IMR-90 (cell line): ENCODE results near the gene KIAA0319L. TPM values are rescaled to one million over a fixed set of nuclear protein-coding genes. Genes with fewer than 3 reads are reported as not detected.

Source experiments
- ATAC-seq: fragments of 200-7000 bp; cut with Tn5 transposase; 2 replicates; pipeline ENCODE4 v1.9.1; 2020; ENCODE audit warnings: low read depth, mild to moderate bottlenecking, moderate library complexity
- BruUV-seq: library from RNA; stranded (reverse); fragments of 400-500 nt; replicated peaks from 2 replicates; lab custom pipeline; 2021; lab: Mats Ljungman, UMichigan
- CTCF ChIA-PET: fragments of 300-600 bp; formaldehyde crosslinking; extraction: SDS; loops from one replicate; lab custom pipeline; 2021; ENCODE audit warnings: antibody characterized with exemption; lab: Yijun Ruan, JAX
- POLR2A ChIA-PET: fragments of 300-600 bp; sonication (Branson Sonifier 250); formaldehyde crosslinking; loops from one replicate; lab custom pipeline; 2022; ENCODE audit warnings: antibody characterized with exemption; ENCODE audit not compliant: unreplicated experiment; lab: Charles Lee
- DNase-seq: peaks from one replicate; pipeline ENCODE4 v3.0.0; 2013
- H2AFZ ChIP-seq: replicated peaks from 2 replicates; pipeline ENCODE3; 2013; ENCODE audit warnings: low read length, mild to moderate bottlenecking; ENCODE audit not compliant: poor library complexity
- H2AK5ac ChIP-seq: 2 replicates; pipeline ENCODE4 v1.6.1; 2013; ENCODE audit warnings: low read depth, low read length, inconsistent platforms
- H2AK9ac ChIP-seq: replicated peaks from 2 replicates; pipeline ENCODE3; 2013; ENCODE audit warnings: mild to moderate bottlenecking, low read depth, low read length, moderate library complexity; ENCODE audit not compliant: poor library complexity
- H2BK120ac ChIP-seq: 2 replicates; pipeline ENCODE4 v1.6.1; 2013; ENCODE audit warnings: low read depth, low read length, inconsistent platforms
- H2BK15ac ChIP-seq: 3 replicates; pipeline ENCODE4 v1.6.1; 2013; ENCODE audit warnings: low read depth, low read length, inconsistent platforms
- H2BK20ac ChIP-seq: 2 replicates; pipeline ENCODE4 v1.6.1; 2013; ENCODE audit warnings: low read depth, mild to moderate bottlenecking, inconsistent platforms, low read length, moderate library complexity
- H2BK5ac ChIP-seq: 2 replicates; pipeline ENCODE4 v1.6.1; 2013; ENCODE audit warnings: mild to moderate bottlenecking, low read depth, low read length, inconsistent platforms; ENCODE audit not compliant: poor library complexity, severe bottlenecking
- H3K14ac ChIP-seq: replicated peaks from 2 replicates; pipeline ENCODE4 v1.6.1; 2013; ENCODE audit warnings: low read depth, low read length, inconsistent platforms
- H3K18ac ChIP-seq: 2 replicates; pipeline ENCODE4 v1.6.1; 2013; ENCODE audit warnings: low read depth, low read length, control low read depth
- H3K23ac ChIP-seq: 2 replicates; pipeline ENCODE4 v1.6.1; 2013; ENCODE audit warnings: low read depth, low read length, inconsistent platforms
- H3K27ac ChIP-seq: 2 replicates; pipeline ENCODE4 v1.5.1; 2013; ENCODE audit warnings: mild to moderate bottlenecking, control low read depth, low read length; ENCODE audit not compliant: insufficient read depth
- H3K27me3 ChIP-seq: 2 replicates; pipeline ENCODE4 v1.6.1; 2013; ENCODE audit warnings: low read length; ENCODE audit not compliant: control insufficient read depth, insufficient read depth
- H3K36me3 ChIP-seq: 2 replicates; pipeline ENCODE4 v1.6.1; 2013; ENCODE audit warnings: low read length, mixed read lengths; ENCODE audit not compliant: control insufficient read depth, insufficient read depth
- H3K4ac ChIP-seq: 2 replicates; pipeline ENCODE4 v1.6.1; 2013; ENCODE audit warnings: low read depth, low read length, inconsistent platforms
- H3K4me1 ChIP-seq: 2 replicates; pipeline ENCODE4 v1.6.1; 2013; ENCODE audit warnings: low read length, mixed read lengths; ENCODE audit not compliant: control insufficient read depth, insufficient read depth
- H3K4me2 ChIP-seq: 2 replicates; pipeline ENCODE4 v1.6.1; 2013; ENCODE audit warnings: low read depth, mild to moderate bottlenecking, control low read depth, low read length, moderate library complexity
- H3K4me3 ChIP-seq: 2 replicates; pipeline ENCODE4 v1.5.1; 2013; ENCODE audit warnings: low read depth, mild to moderate bottlenecking, control low read depth, low read length, moderate library complexity; ENCODE audit not compliant: insufficient read depth
- H3K56ac ChIP-seq: 2 replicates; pipeline ENCODE4 v1.6.1; 2013; ENCODE audit warnings: low read length, inconsistent platforms; ENCODE audit not compliant: insufficient read depth; ENCODE audit errors: extremely low read depth
- H3K79me1 ChIP-seq, 2 experiments: 2 replicates each; pipeline ENCODE4 v1.6.1; 2013; ENCODE audit warnings: low read length in 2 of 2, inconsistent platforms in 1 of 2, low read depth in 1 of 2
- H3K9ac ChIP-seq: 2 replicates; pipeline ENCODE4 v1.6.1; 2013; ENCODE audit warnings: low read depth, low read length, control low read depth
- H3K9me1 ChIP-seq: 2 replicates; pipeline ENCODE4 v1.6.1; 2013; ENCODE audit warnings: low read length, inconsistent platforms; ENCODE audit not compliant: insufficient read depth
- H3K9me3 ChIP-seq: 2 replicates; pipeline ENCODE4 v1.6.1; 2013; ENCODE audit warnings: low read length; ENCODE audit not compliant: control insufficient read depth, insufficient read depth
- H4K20me1 ChIP-seq: 2 replicates; pipeline ENCODE4 v1.6.1; 2013; ENCODE audit warnings: low read length, inconsistent platforms; ENCODE audit not compliant: insufficient read depth
- H4K5ac ChIP-seq: 2 replicates; pipeline ENCODE4 v1.6.1; 2013; ENCODE audit warnings: mild to moderate bottlenecking, low read depth, low read length, control low read depth
- H4K8ac ChIP-seq, 2 experiments: 2 replicates each; pipeline ENCODE4 v1.6.1; 2013; ENCODE audit warnings: low read depth in 2 of 2, low read length in 2 of 2, control low read depth in 1 of 2, inconsistent platforms in 1 of 2
- H4K91ac ChIP-seq: 2 replicates; pipeline ENCODE4 v1.6.1; 2013; ENCODE audit warnings: low read depth, low read length, inconsistent platforms; ENCODE audit not compliant: insufficient read depth
- BHLHE40 ChIP-seq: fragments of 150-350 bp; IDR thresholded peaks from 2 replicates; pipeline ENCODE4 v1.6.1; 2016; ENCODE audit warnings: mild to moderate bottlenecking, low read depth, low read length
- CEBPB ChIP-seq: IDR thresholded peaks from 2 replicates; pipeline ENCODE4 v1.6.1; 2012; ENCODE audit warnings: low read depth, low read length, improper control_type of control experiment
- CHD1 ChIP-seq: IDR thresholded peaks from 2 replicates; pipeline ENCODE4 v1.6.1; 2012; ENCODE audit warnings: low read depth, low read length, improper control_type of control experiment
- FOS ChIP-seq: fragments of 150-350 bp; IDR thresholded peaks from 2 replicates; pipeline ENCODE4 v1.6.1; 2016; ENCODE audit warnings: low read depth, low read length
- MAFK ChIP-seq: IDR thresholded peaks from 2 replicates; pipeline ENCODE4 v1.6.1; 2012; ENCODE audit warnings: low read depth, low read length, improper control_type of control experiment
- MAZ ChIP-seq: IDR thresholded peaks from 2 replicates; pipeline ENCODE4 v1.6.1; 2012; ENCODE audit warnings: low read depth, mild to moderate bottlenecking, low read length, improper control_type of control experiment, moderate library complexity, borderline replicate concordance
- MXI1 ChIP-seq: IDR thresholded peaks from 2 replicates; pipeline ENCODE4 v1.6.1; 2012; ENCODE audit warnings: low read depth, mild to moderate bottlenecking, low read length, moderate library complexity, borderline replicate concordance
- NFE2L2 ChIP-seq: fragments of 150-350 bp; IDR thresholded peaks from 2 replicates; pipeline ENCODE4 v1.6.1; 2016; ENCODE audit warnings: low read depth, mild to moderate bottlenecking, low read length
- POLR2A ChIP-seq: IDR thresholded peaks from 2 replicates; pipeline ENCODE4 v1.6.1; 2012; ENCODE audit warnings: mild to moderate bottlenecking, low read depth, low read length
- RAD21 ChIP-seq: IDR thresholded peaks from 2 replicates; pipeline ENCODE4 v1.6.1; 2012; ENCODE audit warnings: low read length, improper control_type of control experiment
- RCOR1 ChIP-seq: IDR thresholded peaks from 2 replicates; pipeline ENCODE4 v1.6.1; 2012; ENCODE audit warnings: mild to moderate bottlenecking, low read length, improper control_type of control experiment; ENCODE audit not compliant: insufficient replicate concordance
- RFX5 ChIP-seq: IDR thresholded peaks from 2 replicates; pipeline ENCODE4 v1.8.0; 2012; ENCODE audit warnings: low read depth, mild to moderate bottlenecking, low read length, moderate library complexity
- SMC3 ChIP-seq: fragments of 150-350 bp; IDR thresholded peaks from 2 replicates; pipeline ENCODE4 v1.6.1; 2016; ENCODE audit warnings: low read depth, mild to moderate bottlenecking, antibody characterized with exemption, low read length, moderate library complexity
- WGBS, 2 experiments: methylation state at CpG; one replicate each; pipeline versions ENCODE4 v1.1.5 to v1.1.7; 2013; ENCODE audit warnings: missing lambda C conversion rate in 2 of 2; ENCODE audit not compliant: insufficient read length in 1 of 2; ENCODE audit errors: extremely low coverage in 2 of 2; 5-methylcytosine and 5-hydroxymethylcytosine counted together
- dilution Hi-C: fragments of 300-500 bp; cut with HindIII; formaldehyde crosslinking; loops from one replicate; pipeline ENCODE4 v1.14.3; 2018; ENCODE audit warnings: low sequenced_read_pairs; ENCODE audit not compliant: unreplicated experiment
- in situ Hi-C: fragments of 300-500 bp; cut with MboI; formaldehyde crosslinking; loops from 3 replicates; pipeline ENCODE4 v1.14.3; 2019; ENCODE audit warnings: low sequenced_read_pairs, inconsistent platforms, mixed read lengths
- intact Hi-C: fragments of 100-400 bp; cut with micrococcal nuclease; formaldehyde crosslinking; loops from 2 replicates; pipeline ENCODE4 v1.10.0; 2022
- polyA plus RNA-seq, 3 experiments: library from polyadenylated mRNA; depleted of rRNA; stranded (reverse); fragments of >200 nt; gene quantifications; 2 replicates each; pipeline ENCODE4 v1.2.3, GENCODE V29; 2012; ENCODE audit warnings: low replicate concordance in 1 of 3
- total RNA-seq: library from RNA; depleted of rRNA; stranded (reverse); fragments of >200 nt; gene quantifications from 2 replicates; pipeline ENCODE4 v1.2.3, GENCODE V29; 2012
- TF ChIP-seq, protein P1 (sequence below): fragments of 150-350 bp; IDR thresholded peaks from 2 replicates; pipeline ENCODE4 v1.6.1; 2016; ENCODE audit warnings: low read depth, mild to moderate bottlenecking, low read length, moderate library complexity, borderline replicate concordance
- TF ChIP-seq, protein P2 (sequence below): conservative IDR thresholded peaks from 2 replicates; pipeline ENCODE4 v1.5.1; 2012; ENCODE audit warnings: mild to moderate bottlenecking, low read depth, low read length, improper control_type of control experiment
- TF ChIP-seq, protein P3 (sequence below): fragments of 150-350 bp; IDR thresholded peaks from 2 replicates; pipeline ENCODE4 v1.6.1; 2017; ENCODE audit warnings: mild to moderate bottlenecking, antibody characterized with exemption, low read length, low read depth

KIAA0319L gene
- total and polyA plus RNA-seq, 2 of the 4 experiments (the other 2 are of a cell fraction) = 38.0 to 49.8 TPM

DNA sequence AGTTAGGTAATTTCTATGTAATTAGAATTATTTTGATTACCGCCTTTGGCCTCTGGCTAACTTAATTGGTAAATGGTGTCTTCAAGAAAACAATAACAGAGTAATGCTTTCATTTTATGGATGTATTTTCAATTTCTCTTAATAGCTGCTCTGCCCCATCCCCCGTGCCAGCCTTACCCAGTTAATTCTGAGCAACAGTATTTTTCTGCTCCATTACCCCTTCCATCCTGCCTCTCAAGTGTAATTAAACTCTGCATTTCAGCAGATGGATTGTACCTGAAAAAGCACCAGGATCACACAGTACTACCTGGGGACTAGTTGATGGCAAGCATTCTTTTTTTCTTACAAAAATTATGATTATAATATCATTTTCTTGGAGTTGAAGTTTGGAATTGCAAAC is 104.2 kb downstream of the KIAA0319L start:
- DNase-seq (no peak), ATAC-seq (no peak)
- TF ChIP-seq, protein P1, sequence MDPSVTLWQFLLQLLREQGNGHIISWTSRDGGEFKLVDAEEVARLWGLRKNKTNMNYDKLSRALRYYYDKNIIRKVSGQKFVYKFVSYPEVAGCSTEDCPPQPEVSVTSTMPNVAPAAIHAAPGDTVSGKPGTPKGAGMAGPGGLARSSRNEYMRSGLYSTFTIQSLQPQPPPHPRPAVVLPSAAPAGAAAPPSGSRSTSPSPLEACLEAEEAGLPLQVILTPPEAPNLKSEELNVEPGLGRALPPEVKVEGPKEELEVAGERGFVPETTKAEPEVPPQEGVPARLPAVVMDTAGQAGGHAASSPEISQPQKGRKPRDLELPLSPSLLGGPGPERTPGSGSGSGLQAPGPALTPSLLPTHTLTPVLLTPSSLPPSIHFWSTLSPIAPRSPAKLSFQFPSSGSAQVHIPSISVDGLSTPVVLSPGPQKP = no peak
- no peak for TF ChIP-seq SMC3
- TF ChIP-seq NFE2L2 = no peak
- TF ChIP-seq RFX5 = no peak
- TF ChIP-seq FOS = no peak
- no peak for TF ChIP-seq BHLHE40
- TF ChIP-seq CEBPB = no peak
- TF ChIP-seq RAD21 = no peak
- no peak for TF ChIP-seq POLR2A
- TF ChIP-seq CHD1 = no peak
- TF ChIP-seq MAFK = no peak
- TF ChIP-seq MXI1 = no peak
- no peak for TF ChIP-seq RCOR1
- TF ChIP-seq, protein P2, sequence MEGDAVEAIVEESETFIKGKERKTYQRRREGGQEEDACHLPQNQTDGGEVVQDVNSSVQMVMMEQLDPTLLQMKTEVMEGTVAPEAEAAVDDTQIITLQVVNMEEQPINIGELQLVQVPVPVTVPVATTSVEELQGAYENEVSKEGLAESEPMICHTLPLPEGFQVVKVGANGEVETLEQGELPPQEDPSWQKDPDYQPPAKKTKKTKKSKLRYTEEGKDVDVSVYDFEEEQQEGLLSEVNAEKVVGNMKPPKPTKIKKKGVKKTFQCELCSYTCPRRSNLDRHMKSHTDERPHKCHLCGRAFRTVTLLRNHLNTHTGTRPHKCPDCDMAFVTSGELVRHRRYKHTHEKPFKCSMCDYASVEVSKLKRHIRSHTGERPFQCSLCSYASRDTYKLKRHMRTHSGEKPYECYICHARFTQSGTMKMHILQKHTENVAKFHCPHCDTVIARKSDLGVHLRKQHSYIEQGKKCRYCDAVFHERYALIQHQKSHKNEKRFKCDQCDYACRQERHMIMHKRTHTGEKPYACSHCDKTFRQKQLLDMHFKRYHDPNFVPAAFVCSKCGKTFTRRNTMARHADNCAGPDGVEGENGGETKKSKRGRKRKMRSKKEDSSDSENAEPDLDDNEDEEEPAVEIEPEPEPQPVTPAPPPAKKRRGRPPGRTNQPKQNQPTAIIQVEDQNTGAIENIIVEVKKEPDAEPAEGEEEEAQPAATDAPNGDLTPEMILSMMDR = no peak
- TF ChIP-seq, protein P3, sequence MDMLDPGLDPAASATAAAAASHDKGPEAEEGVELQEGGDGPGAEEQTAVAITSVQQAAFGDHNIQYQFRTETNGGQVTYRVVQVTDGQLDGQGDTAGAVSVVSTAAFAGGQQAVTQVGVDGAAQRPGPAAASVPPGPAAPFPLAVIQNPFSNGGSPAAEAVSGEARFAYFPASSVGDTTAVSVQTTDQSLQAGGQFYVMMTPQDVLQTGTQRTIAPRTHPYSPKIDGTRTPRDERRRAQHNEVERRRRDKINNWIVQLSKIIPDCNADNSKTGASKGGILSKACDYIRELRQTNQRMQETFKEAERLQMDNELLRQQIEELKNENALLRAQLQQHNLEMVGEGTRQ = no peak
- no peak for TF ChIP-seq MAZ
- Histone ChIP-seq H3K4me2 (no peak overlapping the region), H3K9me3 (no peaks in the 10 kb centered on the region), H4K5ac (no peak overlapping the region), H3K14ac (no peak overlapping the region), H2AK5ac (no peak overlapping the region), H2BK15ac (no peak overlapping the region), H3K4ac (no peak overlapping the region), H2BK20ac (no peak overlapping the region), H3K56ac (no peak overlapping the region), H3K9ac (no peak overlapping the region), H2AFZ (no peak overlapping the region), H2AK9ac (no peak overlapping the region), H2BK120ac (no peak overlapping the region), H2BK5ac (no peak overlapping the region), H3K36me3 (peaks cover 10% of the 10 kb centered on the region; the same call in 1 of the 2 replicates), H3K18ac (no peak overlapping the region), H4K8ac (no peak overlapping the region), H3K79me1 (peaks cover 5 to 16% of the 10 kb centered on the region in 2 experiments; a peak in 3 of 4 replicates), H4K20me1 (peaks cover 4% of the 10 kb centered on the region; the same call in 1 of the 2 replicates), H3K23ac (no peak overlapping the region), H3K27ac (no peak overlapping the region), H4K91ac (no peak overlapping the region), H3K4me1 (peaks cover 21% of the 10 kb centered on the region), H3K27me3 (no peaks in the 10 kb centered on the region), H3K4me3 (no peak overlapping the region), H3K9me1 (peaks cover 13% of the 10 kb centered on the region)
- ChIA-PET POLR2A (interaction anchor here (0.6 to 0.7 kb wide), 2 partner anchors 103 to 115 kb away, joined by 3 read pairs; no protein-coding TSS in a partner anchor), CTCF (interaction anchor here (0.6 to 2.7 kb wide), 5 partner anchors 87 to 112 kb away, joined by 3 to 21 read pairs (median 4); partner anchors contain the start of gene KIAA0319L)
- no TSS peak for BruUV-seq
- WGBS, 2 experiments = no CpG with 5 or more reads among the region's 2 CpGs
- dilution Hi-C loops = no loop called here
- in situ Hi-C loops = loop anchor here (5.0 kb wide), 2 partner anchors 109 to 264 kb away; partner anchors contain the start of gene C1orf216
- intact Hi-C loops = loop anchor here (5.0 kb wide), 1 partner anchor 184 kb away; no protein-coding TSS in a partner anchor
